Tongue (tissue), 2 donors: ENCODE measurements around the gene RPLP2. TPM values are rescaled to one million over a fixed set of nuclear protein-coding genes. Genes with fewer than 3 reads are reported as not detected.
A peak's percentile ranks its signal among the peaks of the same experiment; 100 is the strongest.

Experiments used
- DNase-seq: peaks from one replicate; pipeline ENCODE4 v3.0.0-alpha.2; 2015
- total RNA-seq: library from RNA; depleted of rRNA; stranded (reverse); fragments of >200 nt; gene quantifications from one replicate; pipeline ENCODE4 v1.2.3, GENCODE V29; 2014

The RPLP2 gene
- total RNA-seq, 1 donor from 2014 or later = 259 TPM

DNA sequence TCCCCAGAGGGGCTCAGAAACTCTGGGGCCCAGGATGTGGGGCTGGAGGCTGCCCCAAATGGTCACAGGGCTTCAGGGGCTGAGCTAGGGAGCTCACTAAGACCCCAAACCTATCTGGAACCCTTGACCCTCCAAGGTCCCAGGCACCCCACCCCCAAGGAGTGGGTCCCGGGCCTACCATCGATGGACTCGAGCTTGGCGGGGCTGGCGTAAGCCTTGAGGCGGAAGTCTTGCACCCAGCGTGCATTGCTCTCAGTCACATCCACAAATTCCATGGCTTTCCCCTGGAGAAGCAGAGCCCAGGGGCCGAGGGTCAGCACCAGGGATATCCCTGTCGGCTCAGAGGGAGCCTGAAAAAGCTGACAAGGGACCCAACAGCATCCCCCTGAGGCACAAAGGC, 35.9 kb upstream of the RPLP2 start:
- DNase-seq = no peak

DNA sequence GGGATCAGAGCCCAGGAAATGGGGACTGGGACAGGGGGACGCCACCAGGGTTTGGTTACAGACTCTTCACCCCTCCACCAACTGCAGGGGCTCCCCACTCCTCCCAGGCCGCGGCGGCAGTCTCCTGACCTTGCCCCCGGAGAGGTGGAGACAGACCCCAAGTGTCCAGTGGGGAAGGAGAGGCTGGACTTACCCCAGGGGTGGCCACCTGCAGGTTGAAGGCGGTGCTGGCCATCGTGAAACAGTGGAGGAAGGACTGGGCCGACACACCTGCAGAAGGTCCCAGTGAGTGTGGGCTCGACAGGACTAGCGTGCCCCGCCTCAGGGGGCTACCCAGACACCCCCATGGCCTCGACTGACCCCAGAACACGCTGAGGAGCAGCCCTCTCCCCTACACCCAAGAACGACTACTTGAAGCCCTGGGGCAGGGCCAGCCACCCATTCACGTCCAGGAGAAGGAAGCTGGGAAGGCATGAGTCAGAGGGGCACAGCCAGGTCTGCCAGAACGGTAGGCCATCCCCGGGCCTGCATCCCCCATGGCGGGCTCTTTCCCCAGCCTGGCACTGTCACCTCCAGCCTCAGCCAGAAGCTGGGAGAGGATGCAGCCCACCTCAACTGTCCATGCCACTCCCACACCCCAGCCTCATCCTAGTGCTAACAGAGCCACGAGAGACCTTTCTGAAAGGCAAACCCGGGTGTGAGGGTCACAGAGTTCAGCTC, 34.7 kb upstream of the RPLP2 start:
- DNase-seq = no peak

DNA sequence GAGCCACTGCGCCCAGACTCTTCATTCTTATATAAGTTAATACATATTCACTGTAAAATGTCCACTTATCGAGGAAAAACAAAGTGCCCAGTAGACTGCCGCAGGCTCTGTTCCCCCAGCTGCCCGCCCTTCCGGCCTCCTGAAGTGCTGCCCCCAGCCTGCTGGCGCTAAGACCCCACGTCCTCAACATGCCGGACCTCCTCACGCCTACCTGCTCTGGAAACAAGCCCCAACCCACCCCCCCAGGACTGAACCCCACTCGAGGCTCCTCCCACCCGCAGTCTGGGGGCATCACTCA, 33.6 kb upstream of the RPLP2 start:
- DNase-seq = no peak

DNA sequence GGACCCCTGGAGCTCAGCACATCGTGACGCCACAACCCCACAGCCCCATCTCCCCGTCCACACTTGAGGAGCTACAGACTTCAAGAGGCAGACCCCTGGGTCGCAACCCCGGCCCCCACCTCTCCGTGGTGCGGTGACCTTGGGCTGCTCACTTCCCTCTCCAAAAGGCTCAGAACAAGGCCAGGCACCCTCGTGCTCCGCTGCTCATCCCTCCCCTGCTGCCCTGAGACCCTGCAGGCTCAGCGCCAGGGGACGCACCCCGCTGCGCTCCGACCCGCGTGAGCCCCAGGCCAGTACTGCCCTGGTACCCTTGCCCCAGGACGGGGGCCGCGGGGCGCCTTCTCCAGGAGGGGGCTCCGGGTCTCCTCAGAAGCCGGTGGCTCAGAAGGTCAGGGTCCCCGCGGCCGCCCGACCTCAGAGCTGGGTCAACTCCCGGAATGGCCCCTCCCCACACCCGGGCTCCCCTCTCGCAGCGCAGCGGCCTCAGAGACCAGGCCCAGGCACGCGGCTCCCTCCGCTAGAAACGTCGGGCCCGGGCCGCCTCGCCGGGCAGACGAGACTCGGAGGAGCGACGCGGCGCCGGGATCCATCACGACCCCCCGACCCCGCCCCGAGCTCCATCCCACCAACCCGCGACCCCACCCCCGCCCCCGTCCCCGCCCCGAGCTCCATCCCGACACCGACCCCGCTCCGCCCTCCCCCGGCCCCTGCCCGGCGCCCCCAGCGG, 33.0 kb upstream of the RPLP2 start:
- no peak for DNase-seq

DNA sequence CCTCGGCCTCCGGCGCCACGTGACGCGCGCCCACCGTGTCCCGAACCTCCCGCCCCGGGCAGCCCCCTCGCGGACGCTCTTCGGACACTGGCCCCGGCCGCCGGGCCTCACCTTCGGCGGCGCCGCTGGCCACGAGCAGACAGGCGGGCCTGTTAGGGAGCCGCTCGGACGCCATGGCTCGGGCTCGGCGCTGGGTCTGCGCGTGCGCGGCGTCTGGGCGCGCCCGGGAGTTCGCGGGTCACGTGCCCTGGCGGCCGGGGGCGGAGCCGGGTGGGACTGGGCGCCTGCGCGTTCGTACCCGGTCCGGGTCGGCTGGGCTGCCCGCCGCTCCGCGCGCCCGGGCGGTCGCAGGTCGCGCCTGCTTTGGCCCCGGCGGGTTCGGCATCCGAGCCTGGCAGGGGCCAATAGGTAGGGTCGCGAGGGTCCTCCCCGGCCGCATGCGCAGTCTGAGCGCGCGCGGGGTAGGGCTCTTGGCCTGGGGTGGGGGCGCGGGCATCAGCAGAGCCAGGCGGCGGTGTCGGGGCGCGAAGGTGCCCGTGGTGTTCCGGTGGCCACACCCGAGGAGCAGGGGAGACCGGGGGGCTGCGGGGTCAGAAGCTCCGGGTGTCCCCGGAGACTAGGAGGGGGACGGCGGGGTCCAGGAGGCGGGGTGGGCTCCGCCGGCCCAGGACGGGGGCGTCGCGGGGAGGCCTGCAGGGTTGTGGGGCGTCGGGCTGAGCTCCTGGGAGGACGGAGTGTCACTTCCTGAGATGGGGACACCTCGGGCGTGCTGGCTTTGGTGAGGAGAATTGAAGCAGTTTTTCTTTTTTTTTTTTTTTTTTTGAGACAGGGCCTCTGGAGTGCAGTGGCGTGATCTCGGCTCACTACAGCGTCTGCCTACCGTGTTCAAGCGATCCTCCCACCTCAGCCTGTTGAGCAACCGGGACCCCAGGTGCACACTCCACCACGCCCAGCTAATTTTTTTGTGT, 32.2 kb upstream of the RPLP2 start, which contains the start of gene GATD1:
Gene GATD1 (minus strand): TSS at position 200 of the 968 bp plus-strand sequence. CDS start 25 bp downstream, at position 175.
- peak; percentile 96 for DNase-seq

DNA sequence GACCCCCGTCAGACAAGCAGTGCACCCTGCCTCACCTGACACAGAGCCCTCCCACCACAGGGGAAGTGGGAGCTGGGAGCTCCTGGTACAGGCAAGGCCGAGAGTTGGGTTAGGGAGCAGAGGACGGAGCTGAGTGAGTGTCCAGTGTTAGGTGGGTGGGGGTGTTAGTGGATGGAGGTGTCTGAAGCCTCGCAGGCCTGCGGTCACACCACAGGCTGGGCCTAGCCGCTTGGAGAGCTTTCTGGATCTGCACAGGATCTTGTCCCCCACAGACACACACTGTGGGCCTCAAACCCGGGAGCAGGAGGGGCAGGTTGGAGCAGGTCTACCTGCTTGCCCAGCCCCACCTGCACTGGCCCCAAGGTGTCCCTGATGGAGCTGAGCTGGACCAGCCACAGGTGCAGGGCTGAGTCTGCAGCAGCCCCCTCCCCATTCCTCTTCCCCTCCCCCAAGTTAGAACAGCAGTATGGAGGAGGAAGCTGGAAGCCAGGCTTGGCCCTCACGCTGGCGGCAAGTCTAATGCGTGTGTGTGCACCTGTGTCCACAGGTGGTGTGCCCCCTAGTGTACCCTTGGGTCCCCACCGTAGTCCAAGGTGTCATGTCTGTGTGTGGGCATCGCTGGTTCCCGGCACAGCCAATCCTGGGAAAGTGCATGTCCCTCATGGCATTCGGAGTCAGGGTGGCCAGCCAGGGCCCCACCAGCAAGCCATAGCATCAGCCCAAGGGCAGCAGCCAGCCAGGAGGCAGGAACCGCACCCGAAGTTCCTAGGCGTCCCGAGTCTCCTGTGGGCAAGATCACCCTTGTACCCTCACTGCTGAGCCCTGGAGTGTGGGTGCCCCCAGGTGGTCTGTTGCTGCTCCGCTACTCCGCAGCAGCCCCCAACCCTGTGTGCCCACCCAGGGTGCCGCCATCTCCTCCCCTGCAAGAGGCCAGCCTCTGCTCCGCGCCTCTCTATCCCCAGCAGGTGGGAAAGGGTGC, 30.5 kb upstream of the RPLP2 start:
- no peak for DNase-seq

DNA sequence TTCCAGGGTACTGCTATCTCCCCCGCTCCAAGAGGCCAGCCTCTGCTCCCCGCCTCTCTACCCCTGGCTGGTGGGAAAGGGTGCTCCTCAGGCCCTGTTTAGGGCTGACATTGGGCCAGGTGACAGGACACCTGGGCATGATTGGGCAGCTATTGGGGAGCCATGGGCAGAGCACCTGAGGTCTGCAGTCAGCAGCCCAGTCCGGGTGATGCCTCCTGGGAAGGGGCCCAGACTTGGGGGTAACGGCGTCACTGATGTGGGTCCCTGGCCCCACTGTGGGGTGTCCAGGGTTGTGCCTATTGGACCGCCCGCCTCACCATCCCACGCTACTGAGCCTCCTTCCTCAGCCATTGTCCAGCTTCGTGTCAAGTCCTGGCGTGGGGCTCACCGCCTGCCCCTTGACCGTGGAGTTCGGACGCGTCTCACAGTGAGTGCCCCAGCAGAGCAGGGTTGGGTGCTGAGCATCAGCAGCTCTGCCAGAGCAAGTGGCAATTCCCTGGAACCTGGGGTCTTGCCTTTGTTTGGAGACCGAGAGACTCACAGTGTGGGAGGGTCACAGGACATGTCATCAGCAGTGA, 29.7 kb upstream of the RPLP2 start:
- DNase-seq = no peak

DNA sequence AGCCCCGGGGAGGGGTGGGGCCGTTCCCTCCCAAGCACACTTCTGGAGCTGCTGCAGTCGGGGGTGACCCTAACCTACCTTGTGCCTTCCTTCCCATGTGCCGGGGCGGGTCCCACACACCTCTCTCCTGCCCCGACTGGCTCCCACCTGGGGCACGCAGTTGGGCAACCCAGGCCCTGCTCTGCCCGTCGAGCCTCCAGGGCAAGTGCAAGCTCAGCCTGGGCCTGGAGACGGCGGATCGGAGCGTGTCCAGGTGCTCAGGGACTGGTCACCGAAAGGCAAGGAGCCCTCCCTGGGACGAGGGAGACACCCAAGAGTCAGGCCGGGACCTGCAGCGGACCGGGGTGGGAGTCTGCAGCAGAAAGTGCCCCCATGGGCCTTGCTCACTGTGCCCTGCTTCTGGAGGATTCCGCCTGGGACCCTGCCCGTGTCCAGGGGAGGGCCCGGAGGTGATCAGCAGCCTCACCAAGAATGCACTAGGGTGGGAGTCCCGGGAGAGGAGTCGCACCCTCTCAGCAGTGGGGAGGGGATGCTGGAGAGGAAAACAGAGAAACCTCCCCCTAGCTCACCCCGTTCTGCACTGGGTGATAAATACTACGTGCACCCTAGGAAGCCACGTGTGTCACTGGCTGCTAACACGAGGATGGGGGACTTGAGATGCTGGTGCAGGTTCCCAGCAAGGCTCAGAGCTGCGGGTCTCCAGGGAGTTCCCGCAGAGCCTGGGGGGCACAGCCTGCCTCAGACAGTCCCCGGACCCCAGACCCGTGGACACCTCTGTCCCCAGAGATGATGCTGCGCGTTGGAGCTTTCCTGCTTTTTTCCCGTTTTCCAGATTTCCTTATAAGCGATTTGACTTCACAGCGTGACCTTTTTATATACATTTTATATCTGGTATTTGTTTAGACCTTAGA, 27.2 kb upstream of the RPLP2 start:
- no peak for DNase-seq

DNA sequence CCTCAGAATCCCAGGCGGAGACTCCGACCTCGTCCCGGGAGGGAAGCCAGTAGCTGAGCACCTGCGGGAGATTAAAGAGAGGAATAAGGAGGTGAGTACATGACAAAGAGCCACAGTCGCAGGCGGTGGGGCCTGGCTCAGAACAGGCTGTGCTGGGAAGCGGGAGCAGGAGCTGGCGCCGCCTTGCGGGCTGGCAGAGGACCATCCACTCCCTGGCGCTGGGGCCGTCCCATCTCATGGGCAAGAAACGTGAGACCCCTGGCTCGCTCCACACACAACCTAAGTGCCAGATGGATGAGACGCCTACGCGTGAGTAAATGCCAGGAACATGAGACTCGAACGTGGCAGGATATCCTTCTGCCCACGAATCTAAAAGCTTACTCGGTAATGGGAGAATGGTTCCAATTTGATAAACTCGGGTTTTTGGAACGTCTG, 26.2 kb upstream of the RPLP2 start:
- peak; percentile 93 for DNase-seq

DNA sequence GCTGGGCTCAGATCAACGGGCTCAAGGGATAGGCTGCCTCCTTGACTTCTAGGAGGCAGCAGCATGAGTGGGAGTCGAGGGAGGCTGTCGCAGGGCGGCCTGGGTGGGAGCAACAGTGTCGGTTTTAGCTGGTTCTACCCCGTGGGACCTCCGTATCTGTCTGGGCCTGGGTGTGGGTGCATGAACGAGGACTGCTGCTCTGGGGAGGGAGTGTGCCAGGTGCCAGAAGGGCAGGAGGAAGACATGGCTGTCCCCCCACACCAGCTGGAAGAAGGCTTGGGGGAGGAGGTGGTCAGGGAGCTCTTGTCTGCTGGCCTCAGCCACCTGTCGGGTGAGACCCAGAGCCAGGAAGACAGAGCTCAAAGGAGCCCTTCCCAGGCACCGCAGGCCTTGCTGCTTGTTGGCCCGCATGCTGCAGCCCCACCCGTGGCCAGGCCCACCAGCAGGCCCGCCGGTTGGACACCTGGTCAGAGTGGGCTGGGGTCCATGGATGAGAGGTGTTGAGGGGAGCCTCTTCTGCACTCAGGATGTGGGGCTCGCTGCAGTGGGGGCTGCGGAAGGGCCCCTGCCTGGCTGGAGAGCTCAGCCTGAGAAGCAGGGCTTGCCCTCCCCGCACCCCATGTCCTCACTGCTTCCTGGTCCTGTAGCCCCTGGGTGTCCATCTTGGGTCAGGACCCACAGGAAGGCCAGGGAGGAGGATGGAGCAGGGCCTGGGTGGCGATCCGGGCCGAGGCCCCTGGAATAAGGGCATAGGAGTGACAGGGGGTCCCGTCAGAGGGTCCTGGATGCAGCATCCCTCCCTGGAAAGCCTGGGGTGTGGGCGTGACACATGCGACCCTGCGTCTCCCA, 23.3 kb upstream of the RPLP2 start:
- DNase-seq = no peak

DNA sequence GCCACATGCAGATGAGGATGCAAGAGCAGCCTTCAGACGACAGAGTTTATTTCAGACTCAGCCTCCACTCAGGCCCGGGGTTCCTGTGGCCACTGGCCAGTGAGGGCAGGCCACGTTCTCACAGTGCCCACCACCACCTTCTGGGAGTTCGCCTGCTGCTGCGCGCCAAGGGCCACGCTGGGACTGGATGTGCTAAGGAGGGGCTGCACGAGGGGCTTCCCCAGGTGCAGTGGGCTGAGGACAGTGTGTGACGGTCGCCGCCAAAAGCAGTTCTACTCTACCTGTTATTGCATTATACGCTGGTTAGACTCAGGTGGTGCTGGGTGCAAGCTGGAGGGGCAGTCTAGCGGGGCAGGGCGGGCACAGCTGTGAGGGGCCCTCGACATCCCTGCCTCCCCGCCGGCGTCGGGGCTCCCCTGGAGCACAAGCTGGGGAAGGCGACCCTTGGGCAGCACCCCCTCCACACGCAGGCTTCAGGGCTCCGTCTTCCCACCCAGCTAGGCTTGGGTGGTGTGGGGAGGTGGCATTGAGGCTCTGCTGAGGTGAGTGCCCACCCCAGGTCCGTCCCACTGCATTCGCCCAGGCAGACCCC, 22.6 kb upstream of the RPLP2 start:
- DNase-seq = no peak

DNA sequence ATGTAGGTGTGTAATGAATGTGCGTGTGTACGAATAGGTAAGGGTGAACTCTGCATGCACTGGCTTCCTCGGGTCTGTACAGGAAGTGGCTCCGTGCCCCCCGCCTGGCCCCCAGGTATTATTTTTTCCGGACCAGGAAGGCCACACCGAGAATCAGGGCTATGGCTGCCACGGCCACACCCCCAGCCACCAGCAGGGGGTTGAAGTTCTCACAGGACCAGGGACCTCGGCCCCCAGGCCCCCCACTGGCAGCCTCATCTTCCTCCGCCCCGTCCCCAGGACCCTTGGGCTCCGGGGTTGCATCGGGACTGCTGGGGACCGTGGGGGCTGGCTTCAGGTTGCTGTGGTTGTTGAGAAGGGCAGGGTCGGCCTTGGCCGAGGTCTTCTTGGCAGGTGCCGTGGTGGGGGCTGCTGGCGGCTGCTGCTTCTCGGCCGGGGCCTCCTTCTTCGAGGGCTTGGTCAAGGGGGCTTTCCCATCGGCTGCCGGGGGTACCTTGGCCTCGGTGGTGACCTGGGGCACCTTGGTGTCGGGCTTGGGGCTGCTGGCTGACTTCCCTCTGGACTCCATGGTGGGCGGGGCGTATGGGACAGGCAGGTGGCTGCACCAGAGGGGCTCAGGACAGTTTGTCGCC, 21.6 kb upstream of the RPLP2 start:
- no peak for DNase-seq

DNA sequence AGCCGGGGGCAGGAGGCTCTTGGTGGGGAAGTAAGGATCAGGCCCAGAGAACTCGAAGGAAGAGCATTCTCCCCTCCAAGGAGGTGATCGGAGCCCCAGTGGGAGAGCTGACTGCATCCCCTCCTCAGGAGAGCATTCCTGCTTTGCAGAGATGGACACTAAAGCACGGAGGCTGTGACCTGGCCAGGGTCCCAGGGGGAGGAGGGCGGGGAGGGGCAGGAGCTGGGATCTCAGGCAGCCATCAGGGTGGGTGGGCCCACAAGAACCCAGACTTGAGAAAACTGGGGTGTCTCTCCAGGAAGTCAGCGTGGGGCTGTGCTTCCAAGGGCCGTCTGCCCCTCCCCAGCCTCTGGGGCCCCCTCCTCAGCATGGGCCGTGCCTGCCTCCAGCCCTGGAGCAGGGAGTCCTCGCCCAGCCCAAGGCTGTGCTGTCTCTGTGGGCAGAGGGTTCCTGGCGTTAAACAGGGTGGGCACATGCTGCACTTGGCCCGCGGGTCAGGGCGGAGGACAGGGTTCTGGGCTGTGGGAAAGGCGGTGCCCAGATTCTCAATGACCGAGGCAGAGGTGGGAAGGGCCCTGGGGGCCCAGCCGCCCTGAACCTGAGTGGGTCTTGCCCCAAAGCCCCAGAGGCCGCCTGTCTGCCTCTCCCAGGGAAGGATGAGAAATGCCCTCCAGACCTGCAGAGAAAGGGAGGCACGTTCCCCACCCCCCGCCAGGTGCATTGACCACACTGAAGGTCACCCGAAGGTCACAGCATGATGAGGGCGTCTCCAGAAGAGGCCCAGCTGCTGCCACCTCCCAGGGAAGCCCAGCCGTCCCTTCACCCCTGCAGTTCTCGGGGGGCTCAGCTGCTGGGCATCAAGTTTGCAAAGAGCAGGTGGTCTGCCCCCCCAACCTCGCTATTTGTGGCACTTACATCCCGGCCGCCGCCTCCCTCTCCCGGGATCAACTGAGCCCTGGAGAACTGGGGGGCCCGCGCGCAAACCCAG, 20.5 kb upstream of the RPLP2 start:
- DNase-seq = no peak

DNA sequence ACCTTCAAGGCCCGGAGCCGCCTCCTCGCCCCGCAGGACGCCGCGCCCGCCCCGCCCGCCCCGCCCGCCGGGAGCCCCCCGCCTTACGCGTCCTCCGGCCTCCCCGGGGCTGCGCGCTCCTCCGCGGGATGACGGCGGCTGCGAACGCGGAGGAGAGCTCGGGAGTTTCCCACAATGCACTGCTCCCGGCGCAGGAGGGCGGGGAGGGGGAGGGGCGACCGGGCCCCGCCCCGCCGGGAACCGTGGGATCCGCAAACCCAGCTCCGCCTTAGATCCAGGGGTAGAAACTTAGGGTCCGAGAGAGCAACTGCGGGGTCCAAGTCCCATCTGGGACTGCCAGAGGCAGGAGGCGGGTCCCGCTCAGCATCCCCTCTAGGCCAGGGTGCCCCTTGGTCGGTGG, 19.8 kb upstream of the RPLP2 start, which contains the start of gene CEND1:
Gene CEND1 (minus strand): TSS at position 148 of the 400 bp plus-strand sequence. CDS start 1,514 bp downstream, outside the sequence.
- DNase-seq = peak; percentile 46

DNA sequence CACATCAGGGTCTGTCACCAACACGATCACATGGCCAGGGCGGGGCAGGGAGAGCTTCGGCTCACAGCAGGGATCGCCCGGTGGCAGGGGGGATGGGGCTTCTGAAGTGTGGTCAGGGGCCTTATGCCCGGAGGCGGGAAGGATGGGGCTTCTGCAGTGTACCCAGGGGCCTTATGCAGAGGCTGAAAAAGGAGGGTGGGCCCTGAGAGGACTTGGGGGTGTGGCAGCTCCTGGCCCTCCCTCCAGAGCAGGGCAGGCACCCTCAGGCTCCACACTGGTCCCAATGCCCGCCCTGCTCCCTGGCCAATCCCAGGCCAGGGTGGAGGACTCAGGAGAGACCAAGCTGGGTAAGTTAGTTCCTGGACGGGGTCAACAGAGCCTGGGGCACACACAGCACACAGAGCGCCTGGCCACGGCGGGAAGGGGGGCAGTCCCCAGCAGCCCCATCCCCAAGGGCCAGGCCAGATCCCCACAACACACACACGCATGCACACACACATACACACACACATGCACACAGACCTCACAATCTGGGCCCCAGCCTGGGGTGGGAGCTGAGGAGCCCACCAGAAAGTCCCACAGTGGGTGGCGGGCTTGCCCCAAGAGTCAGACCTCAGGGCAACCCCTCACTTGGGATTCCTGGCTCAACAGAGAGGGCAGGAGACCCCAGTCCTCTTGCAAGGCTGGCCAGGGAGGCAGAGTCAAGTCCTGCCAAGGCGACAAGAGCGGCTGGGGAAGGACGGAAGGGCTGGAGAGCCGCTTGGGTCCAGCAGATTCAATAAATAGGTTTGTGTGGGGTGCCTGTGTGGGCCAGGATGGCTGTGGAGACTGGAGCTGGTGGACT, 18.8 kb upstream of the RPLP2 start:
- no peak for DNase-seq
